HUES64 (cell line): ENCODE results near the gene CCDC197.

Source experiments
- H3K27ac ChIP-seq: 2 replicates; pipeline ENCODE4 v1.7.0; 2013; ENCODE audit warnings: low read depth, low read length, inconsistent platforms
- H3K27me3 ChIP-seq: 2 replicates; pipeline ENCODE4 v1.6.1; 2013; ENCODE audit warnings: mild to moderate bottlenecking, low read length; ENCODE audit not compliant: insufficient read depth
- H3K36me3 ChIP-seq: 2 replicates; pipeline ENCODE4 v1.6.1; 2013; ENCODE audit warnings: mild to moderate bottlenecking, low read length; ENCODE audit not compliant: insufficient read depth
- H3K4me1 ChIP-seq: 2 replicates; pipeline ENCODE4 v1.6.1; 2013; ENCODE audit warnings: mild to moderate bottlenecking, low read length, moderate library complexity; ENCODE audit not compliant: insufficient read depth
- H3K4me3 ChIP-seq: 2 replicates; pipeline ENCODE4 v1.5.1; 2013; ENCODE audit warnings: mild to moderate bottlenecking, low read length, moderate library complexity
- H3K9ac ChIP-seq: 2 replicates; pipeline ENCODE4 v1.6.1; 2013; ENCODE audit warnings: mild to moderate bottlenecking, low read depth, low read length
- H3K9me3 ChIP-seq: 2 replicates; pipeline ENCODE4 v1.6.1; 2013; ENCODE audit warnings: low read depth, low read length; ENCODE audit not compliant: insufficient read depth
- WGBS: fragments of 150-250, 120-280 bp; methylation state at CpG from one replicate; pipeline ENCODE4 v1.1.7; 2013; ENCODE audit warnings: missing lambda C conversion rate; 5-methylcytosine and 5-hydroxymethylcytosine counted together

CCDC197 gene

DNA sequence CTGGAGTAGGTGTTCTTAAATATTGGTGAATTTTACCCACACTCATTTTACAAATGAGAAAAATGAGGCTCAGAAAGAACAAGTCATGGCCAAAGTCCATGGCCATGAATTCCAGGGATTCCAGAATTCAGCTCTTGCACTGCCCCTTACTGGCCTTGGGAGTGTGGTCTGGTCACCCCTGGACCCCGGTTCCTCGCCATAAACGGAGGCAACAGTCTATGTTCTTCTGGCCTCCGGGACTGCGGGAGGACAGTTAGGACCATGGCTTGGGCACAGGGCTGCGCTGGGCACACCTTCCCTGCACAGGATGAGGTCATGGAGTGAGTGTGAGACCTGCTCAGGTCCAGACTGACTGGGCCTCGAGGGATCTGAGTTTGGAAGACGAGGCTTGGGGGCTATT lies 6.9 kb downstream of the CCDC197 start:
- no peak overlapping the region for H3K9ac ChIP-seq
- H3K36me3 ChIP-seq = no peaks in the 10 kb centered on the region

GRCh38 chr14:94005324-94006073 lies 8.4 kb downstream of the CCDC197 start:
- Histone ChIP-seq H3K9ac (no peak overlapping the region), H3K36me3 (no peaks in the 10 kb centered on the region)
- 69% methylated on average over 14 of the region's 14 CpGs for WGBS

More for the DNA sequence above, 6.9 kb downstream of the CCDC197 start:
- Histone ChIP-seq H3K27ac (no peak overlapping the region), H3K27me3 (no peaks in the 10 kb centered on the region), H3K9me3 (no peaks in the 10 kb centered on the region), H3K4me1 (no peaks in the 10 kb centered on the region), H3K4me3 (no peak overlapping the region)
- WGBS = 88% methylated on average over 8 of the region's 8 CpGs

GRCh38 chr14:94008234-94008633 lies 11.1 kb downstream of the CCDC197 start:
- H3K36me3 ChIP-seq = no peaks in the 10 kb centered on the region
- no peaks in the 10 kb centered on the region for H3K4me1 ChIP-seq
- WGBS = 89% methylated on average over 3 of the region's 3 CpGs
- H3K9me3 ChIP-seq = no peaks in the 10 kb centered on the region
- no peak overlapping the region for H3K27ac ChIP-seq
- no peak overlapping the region for H3K4me3 ChIP-seq
- H3K27me3 ChIP-seq = no peaks in the 10 kb centered on the region
- H3K9ac ChIP-seq = no peak overlapping the region

More at GRCh38 chr14:94005324-94006073, 8.4 kb downstream of the CCDC197 start:
- Histone ChIP-seq H3K27me3 (no peaks in the 10 kb centered on the region), H3K9me3 (no peaks in the 10 kb centered on the region), H3K27ac (no peak overlapping the region), H3K4me1 (no peaks in the 10 kb centered on the region), H3K4me3 (no peak overlapping the region)

DNA sequence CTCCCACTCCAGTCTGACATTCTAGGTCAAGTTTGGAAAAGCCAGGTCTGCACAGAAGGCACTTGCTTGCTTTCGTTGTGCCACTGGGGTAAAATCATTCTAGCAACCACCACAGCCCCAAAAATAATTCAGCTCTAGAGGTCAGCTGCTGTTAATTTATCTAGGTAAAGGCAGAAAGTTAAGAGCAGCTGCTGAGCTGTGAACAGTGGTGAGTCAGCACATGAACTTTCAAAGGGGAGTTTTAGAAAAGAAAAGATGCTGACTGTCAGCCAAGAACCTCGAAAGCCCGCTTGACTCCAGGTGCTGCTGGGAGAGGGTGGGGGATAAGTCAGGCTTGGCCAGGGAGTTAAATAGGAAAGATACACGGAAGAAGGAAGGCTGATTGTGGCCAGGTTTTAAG lies 12.7 kb downstream of the CCDC197 start:
- Histone ChIP-seq H3K4me3 (no peak overlapping the region), H3K27ac (no peak overlapping the region), H3K4me1 (no peaks in the 10 kb centered on the region), H3K9ac (no peak overlapping the region), H3K9me3 (no peaks in the 10 kb centered on the region), H3K36me3 (no peaks in the 10 kb centered on the region), H3K27me3 (no peaks in the 10 kb centered on the region)
- 56% methylated on average over 4 of the region's 4 CpGs for WGBS

DNA sequence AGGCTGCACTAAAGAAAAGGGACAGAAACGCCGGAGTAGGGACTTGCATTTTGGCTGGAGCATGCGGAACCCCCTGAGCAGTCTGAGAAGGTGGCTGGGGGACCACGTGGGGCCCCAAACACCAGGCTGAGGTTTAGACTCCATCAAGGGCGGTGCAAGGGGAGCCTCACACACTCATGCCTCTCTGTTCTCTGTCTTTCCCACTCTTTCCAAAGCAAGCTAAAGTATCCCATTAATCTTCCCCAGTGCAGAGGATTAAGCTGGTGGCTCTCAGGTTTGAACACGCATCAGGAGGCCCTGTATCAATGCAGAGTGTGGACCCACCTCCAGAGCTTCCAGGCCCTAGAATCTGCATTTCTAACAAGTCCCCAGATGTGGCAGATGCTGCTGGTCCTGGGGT lies 13.5 kb downstream of the CCDC197 start:
- H3K27ac ChIP-seq = no peak overlapping the region
- H3K9ac ChIP-seq = no peak overlapping the region
- no peaks in the 10 kb centered on the region for H3K9me3 ChIP-seq
- H3K4me1 ChIP-seq = no peaks in the 10 kb centered on the region
- H3K27me3 ChIP-seq = no peaks in the 10 kb centered on the region
- no peak overlapping the region for H3K4me3 ChIP-seq
- no peaks in the 10 kb centered on the region for H3K36me3 ChIP-seq
- WGBS = 92% methylated on average over 6 of the region's 6 CpGs

GRCh38 chr14:94011795-94012194 lies 14.7 kb downstream of the CCDC197 start:
- H3K27me3 ChIP-seq = no peaks in the 10 kb centered on the region
- no peak overlapping the region for H3K9ac ChIP-seq
- 82% methylated on average over 2 of the region's 2 CpGs for WGBS
- H3K27ac ChIP-seq = no peak overlapping the region
- no peaks in the 10 kb centered on the region for H3K9me3 ChIP-seq
- H3K36me3 ChIP-seq = no peaks in the 10 kb centered on the region
- H3K4me1 ChIP-seq = no peaks in the 10 kb centered on the region
- no peak overlapping the region for H3K4me3 ChIP-seq

GRCh38 chr14:94014382-94014781 lies 17.3 kb downstream of the CCDC197 start:
- no peak overlapping the region for H3K27ac ChIP-seq
- H3K36me3 ChIP-seq = no peaks in the 10 kb centered on the region
- H3K4me3 ChIP-seq = no peak overlapping the region
- WGBS = 91% methylated on average over 6 of the region's 6 CpGs
- H3K9me3 ChIP-seq = no peaks in the 10 kb centered on the region
- no peaks in the 10 kb centered on the region for H3K4me1 ChIP-seq
- no peaks in the 10 kb centered on the region for H3K27me3 ChIP-seq
- H3K9ac ChIP-seq = no peak overlapping the region

DNA sequence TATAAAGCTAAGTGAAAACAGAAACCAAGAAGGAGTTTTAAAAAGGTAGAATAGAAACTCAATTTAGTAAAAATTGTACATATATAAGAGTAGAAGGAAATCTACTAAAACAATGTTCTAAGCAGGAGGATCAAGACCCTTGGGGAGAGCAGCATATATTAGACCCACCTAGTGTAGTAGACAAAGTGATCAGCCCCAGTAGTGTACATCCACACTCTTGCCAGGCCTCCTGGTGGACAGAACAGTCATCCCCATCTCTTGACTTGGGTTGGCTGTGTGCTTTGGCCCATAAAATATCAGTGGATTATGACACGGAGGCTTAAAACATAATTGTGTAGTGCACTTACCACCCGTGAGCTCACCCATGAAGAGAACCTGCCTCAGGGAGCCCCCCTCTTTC lies 18.1 kb downstream of the CCDC197 start:
- 94% methylated on average over 2 of the region's 2 CpGs for WGBS
- H3K9ac ChIP-seq = no peak overlapping the region
- H3K27ac ChIP-seq = no peak overlapping the region

DNA sequence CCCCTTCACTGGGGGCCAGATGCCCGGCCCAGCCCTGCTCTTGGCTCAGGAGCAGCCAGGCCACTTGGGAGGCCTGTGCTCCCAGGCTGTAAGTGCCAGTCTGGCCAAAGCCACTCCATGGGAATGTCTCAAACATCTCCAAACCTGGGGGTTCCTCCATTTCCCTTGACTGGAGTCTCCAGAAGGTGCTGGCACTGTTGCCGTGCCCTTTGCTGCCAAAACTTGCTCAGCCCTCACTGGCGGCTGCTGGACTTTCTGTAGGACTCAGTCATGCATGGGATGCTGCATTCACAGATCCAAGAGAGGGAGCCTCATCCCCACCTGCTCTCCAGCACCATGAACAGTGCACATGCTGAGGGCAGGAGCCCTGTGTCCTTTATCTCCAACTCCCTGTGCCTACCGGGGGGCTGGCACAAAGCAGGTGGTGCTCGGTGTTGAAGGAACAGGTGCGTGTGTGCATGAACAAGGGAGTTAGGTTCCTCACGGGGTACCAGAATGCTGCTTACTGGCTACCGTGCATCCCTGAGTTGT lies 19.4 kb downstream of the CCDC197 start:
- Histone ChIP-seq H3K4me1 (peaks cover 1% of the 10 kb centered on the region; the same call in 1 of the 2 replicates), H3K9me3 (no peaks in the 10 kb centered on the region)
- WGBS = 93% methylated on average over 8 of the region's 8 CpGs

More for the DNA sequence above, 18.1 kb downstream of the CCDC197 start:
- Histone ChIP-seq H3K36me3 (no peaks in the 10 kb centered on the region), H3K4me1 (no peaks in the 10 kb centered on the region), H3K4me3 (no peak overlapping the region), H3K27me3 (no peaks in the 10 kb centered on the region), H3K9me3 (no peaks in the 10 kb centered on the region)

GRCh38 chr14:94018308-94018707 lies 21.2 kb downstream of the CCDC197 start:
- Histone ChIP-seq H3K27ac (no peak overlapping the region), H3K9ac (no peak overlapping the region), H3K36me3 (no peaks in the 10 kb centered on the region), H3K4me3 (no peak overlapping the region), H3K9me3 (no peaks in the 10 kb centered on the region), H3K4me1 (peaks cover 19% of the 10 kb centered on the region), H3K27me3 (no peaks in the 10 kb centered on the region)
- 89% methylated on average over 8 of the region's 8 CpGs for WGBS

More for the DNA sequence above, 19.4 kb downstream of the CCDC197 start:
- H3K4me3 ChIP-seq = no peak overlapping the region
- H3K36me3 ChIP-seq = no peaks in the 10 kb centered on the region
- H3K27ac ChIP-seq = no peak overlapping the region
- no peak overlapping the region for H3K9ac ChIP-seq
- no peaks in the 10 kb centered on the region for H3K27me3 ChIP-seq

GRCh38 chr14:94019329-94019728 lies 22.2 kb downstream of the CCDC197 start:
- WGBS = 95% methylated on average over 5 of the region's 6 CpGs
- Histone ChIP-seq H3K9me3 (no peaks in the 10 kb centered on the region), H3K36me3 (no peaks in the 10 kb centered on the region), H3K4me3 (no peak overlapping the region), H3K27me3 (no peaks in the 10 kb centered on the region), H3K9ac (no peak overlapping the region), H3K4me1 (peaks cover 19% of the 10 kb centered on the region), H3K27ac (no peak overlapping the region)
